Measurements from ENCODE around the gene ASTN2.

Gene ASTN2

DNA sequence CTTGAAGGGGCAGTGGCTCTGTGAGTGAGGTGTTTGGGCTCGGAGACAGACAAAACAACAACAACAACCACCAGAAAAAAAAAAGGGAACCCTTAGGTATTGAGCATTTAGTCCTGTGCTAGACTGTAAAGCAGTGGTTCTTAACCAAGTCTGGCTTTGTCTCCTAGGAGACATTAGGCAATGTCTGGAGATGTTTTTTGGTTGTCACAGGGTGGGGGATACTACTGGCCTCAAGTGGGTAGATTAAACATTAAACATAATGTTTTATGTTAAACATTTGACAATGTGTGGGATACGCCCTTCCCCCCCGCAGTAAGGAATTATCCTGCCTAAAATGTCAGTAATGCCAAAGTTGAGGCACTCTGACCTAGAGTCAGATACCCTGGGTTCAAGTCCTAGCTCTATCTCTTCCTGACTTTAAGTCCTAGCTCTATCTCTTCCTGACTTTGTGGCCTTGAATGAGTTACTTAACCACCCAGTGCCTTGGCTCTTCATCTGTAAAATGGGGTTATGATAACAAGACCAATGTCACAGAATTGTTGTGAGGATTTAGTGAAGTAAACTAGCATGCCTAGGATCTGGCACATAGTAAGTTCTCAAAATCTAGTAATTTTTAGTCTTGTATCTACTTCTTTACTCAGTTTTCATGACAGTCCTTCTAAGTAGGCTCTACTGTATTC, 725.9 kb downstream of the ASTN2 start:
- DNase-seq, result peak; percentile 24

DNA sequence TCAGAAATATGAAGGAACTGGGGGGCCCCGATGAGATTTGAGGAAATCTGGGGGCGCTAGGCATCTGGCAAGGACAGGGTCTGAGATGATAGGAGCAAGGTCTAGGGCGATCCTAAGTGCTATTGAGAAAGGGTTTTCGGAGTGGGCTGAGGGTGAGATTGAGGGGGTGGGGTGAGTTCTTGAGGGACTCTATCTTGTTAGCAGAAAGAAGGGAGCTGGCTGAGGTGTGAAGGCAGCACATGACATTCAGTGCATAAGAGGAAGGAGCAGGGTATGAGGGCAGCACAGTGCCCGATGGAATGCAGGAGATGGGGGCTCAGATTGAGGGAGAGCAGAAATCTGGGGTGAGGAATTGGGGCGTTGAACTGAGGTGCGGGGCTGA, 727.1 kb downstream of the ASTN2 start:
- no peak for DNase-seq

DNA sequence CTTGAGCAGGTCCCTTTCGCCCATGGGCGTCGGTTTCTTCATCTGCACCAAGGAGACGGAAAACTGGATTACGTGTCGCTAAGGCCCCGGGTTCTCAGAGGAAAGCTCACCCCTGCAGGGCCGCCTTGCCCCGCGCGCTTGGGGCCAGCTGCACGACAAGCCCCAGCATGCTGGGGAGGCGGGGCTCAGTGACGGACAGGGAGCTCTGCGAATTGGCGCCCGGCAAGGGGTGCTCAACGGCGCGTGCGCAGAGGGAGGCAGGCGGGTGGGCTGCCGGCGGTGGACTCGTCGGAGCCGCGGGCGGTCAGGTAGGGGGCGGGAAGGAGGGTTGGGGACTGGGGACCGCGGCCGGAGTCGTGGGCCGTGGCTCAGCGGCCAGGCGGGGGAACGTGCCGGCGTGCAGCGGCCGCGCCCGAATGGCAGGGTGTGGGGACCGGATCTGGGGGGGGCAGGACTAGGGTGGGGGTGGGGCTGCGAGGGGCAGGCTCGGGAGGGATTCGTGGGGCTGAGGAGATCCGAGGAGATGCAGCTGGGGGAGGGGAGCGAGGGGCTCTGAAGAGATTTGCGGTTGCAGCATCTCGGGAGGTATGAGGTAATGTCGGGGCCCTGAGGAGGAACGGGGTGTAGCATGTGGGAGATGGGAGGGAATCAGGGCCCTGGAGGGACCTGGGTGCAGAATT, 727.6 kb downstream of the ASTN2 start, which contains the start of gene TRIM32:
TSS of gene TRIM32 (plus strand) at position 232 of the 680 bp plus-strand sequence. CDS start 10,438 bp downstream, outside the sequence.
- peak; percentile 91 for DNase-seq

GRCh38 chr9:116686693-116687073, 728.2 kb downstream of the ASTN2 start:
- peak; percentile 12 for DNase-seq

- DNase-seq, result no peak
These were observed 728.7 kb downstream of the ASTN2 start for GRCh38 chr9:116686135-116686534.

- no peak for DNase-seq
These were observed 729.7 kb downstream of the ASTN2 start for GRCh38 chr9:116685166-116685565.

- DNase-seq, result no peak
These were observed 731.3 kb downstream of the ASTN2 start for GRCh38 chr9:116683535-116683934.

- no peak for DNase-seq
These were observed 740.5 kb downstream of the ASTN2 start for GRCh38 chr9:116674210-116674980.

DNA sequence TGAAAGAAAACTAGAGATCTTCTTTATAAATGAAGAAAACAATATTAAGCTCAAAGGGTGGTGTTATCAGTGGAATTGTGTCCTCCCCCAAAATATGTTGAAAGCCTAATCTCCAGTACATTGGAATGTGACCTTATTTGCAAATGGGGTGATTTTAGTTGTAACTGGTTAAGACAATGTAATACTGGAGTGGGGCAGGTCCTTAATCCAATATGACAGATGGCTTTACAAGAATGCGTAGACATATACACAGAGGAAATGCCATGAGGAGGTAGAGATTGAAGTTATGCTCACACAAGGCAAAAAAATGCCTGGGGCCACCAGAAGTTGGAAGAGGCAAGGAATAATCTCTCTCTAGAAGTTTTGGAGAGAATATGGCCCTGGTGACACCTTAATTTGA, 741.5 kb downstream of the ASTN2 start:
- DNase-seq, result no peak

GRCh38 chr9:116671605-116672004, 743.3 kb downstream of the ASTN2 start:
- no peak for DNase-seq

- DNase-seq, result no peak
These were observed 745.7 kb downstream of the ASTN2 start for GRCh38 chr9:116668970-116669695.

GRCh38 chr9:116663581-116663980, 751.3 kb downstream of the ASTN2 start:
- no peak for DNase-seq

DNA sequence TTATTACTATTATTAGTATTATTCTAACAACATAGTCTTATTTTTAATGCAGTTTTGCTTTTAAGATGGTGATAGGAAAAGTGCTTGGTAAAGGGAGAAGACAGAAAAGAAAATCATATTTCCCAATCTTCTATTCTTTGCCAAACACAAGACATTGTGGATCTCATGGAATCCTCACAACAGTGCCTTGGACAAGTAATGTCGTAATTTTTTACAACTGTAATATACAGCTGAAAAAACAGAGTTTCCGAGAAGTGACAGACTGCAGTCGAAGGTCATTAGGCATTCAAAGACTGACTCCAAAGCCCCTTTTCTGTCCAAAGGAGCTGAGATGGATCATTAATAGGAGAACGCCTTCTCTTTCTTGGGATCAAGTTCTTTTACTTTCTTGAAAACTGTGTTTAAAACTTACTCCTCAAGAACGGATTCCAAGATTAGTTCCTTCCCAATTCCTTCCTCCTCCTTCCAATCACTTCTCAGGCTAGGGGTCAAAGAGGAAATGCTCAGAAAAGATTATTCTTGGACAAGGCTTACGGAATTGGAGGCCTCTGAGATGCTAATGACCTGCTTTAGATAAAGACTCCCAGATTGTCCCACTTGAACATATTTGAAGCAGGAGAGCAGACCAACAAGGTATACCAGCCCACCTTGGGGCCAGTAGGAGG, 752.1 kb downstream of the ASTN2 start:
- DNase-seq, result no peak

GRCh38 chr9:116661037-116661954, 753.6 kb downstream of the ASTN2 start:
- DNase-seq, result peak; percentile 75

- DNase-seq, result no peak
These were observed 756.6 kb downstream of the ASTN2 start for GRCh38 chr9:116658265-116658664.

DNA sequence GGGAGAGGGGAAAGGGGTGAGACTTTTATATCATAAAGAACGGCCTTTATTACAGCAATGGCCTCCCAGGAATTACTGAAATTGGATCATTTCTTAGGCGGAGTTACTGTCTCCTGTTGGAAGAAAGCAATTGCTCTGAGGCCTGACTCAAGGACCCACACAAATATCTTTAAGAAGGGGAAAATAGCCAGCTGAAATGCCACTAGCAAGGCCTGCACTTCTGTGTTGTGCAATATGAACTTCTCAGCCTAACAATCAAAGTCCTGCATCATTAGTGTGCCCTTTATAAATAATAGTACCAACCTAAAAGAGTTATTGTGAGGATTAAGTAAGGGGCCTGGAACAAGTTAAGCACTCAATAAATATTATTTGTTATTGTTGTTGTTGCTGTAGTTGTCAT, 757.9 kb downstream of the ASTN2 start:
- DNase-seq, result no peak

GRCh38 chr9:116656501-116656971, 758.3 kb downstream of the ASTN2 start:
- no peak for DNase-seq

- no peak for DNase-seq
These were observed 760.9 kb downstream of the ASTN2 start for GRCh38 chr9:116654059-116654355.

DNA sequence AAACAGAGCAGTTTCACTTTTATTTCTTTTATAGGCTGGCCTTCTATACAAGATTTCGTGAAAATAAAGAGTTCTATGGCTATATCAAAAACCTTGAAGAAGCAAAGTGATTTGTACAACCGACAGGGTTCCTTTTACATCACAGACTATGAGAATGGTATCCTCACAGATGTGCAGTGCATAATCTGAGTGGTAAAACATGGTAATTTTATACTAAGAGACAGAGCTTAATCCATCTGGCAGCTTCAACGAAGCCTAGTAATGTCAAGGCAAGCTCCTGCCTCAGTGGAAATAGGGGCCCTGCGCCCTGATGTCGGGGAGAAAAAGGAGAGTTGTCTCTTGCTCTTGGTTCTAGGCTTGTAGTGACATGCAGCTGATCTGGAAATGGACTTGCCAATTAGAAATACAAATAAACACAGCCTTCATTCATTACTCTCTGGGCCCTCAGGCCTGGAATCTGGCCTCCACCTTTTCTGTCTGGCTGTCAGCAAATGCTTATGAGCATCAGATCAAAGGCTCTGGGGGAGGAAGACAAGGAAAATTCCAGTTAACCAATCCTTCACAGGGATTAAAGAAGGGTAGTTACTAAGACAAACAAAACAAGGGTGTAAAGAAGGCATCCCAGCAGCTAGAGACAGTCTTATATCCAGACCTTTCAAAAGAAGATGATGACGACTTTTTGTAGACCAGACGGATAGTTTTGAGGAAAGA, 761.4 kb downstream of the ASTN2 start:
- no peak for DNase-seq

DNA sequence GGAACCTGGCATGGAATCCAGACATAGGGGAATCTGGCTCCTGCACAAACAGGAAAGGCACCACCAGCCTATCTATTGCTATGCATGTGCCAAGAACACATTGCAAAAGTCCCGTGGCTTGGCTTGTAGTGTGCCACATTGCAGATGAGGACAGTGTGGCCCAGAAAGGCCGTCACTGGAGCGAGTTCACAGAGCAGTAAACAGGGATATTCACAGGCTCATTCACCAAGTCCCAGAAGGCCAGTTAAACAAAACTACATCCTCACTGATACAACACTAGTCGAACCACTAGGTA, 767.4 kb downstream of the ASTN2 start:
- DNase-seq, result no peak

All from fibroblast of skin of scalp (primary cell).